SK-N-SH treated with all-trans-retinoic acid at 6 μM for 48 hours (cell line): Measurements from ENCODE around the gene CHCT1.
"Not testable (repeated sequence)": the region's sequence is repeated elsewhere in the genome, so short reads cannot be mapped to it uniquely, and the experiment has no call there.

Experiments
- ATAC-seq: fragments of 200-7000 bp; cut with Tn5 transposase; 3 replicates; pipeline ENCODE4 v1.9.1; 2020; ENCODE audit warnings: mild to moderate bottlenecking, moderate library complexity
- ARNTL ChIP-seq: fragments of 450-650 bp; formaldehyde crosslinking; IDR thresholded peaks from 2 replicates; pipeline ENCODE4 v1.5.0; 2020; ENCODE audit warnings: low read depth, mild to moderate bottlenecking, moderate library complexity, borderline replicate concordance
- CSDC2 ChIP-seq: fragments of 250-450 bp; sonication (Bioruptor Pico); IDR thresholded peaks from 2 replicates; pipeline ENCODE4 v1.5.0; 2020; ENCODE audit warnings: mild to moderate bottlenecking, moderate library complexity
- GLIS3 ChIP-seq: fragments of 250-450 bp; sonication (Bioruptor Pico); IDR thresholded peaks from 2 replicates; pipeline ENCODE4 v1.5.0; 2020; ENCODE audit warnings: mild to moderate bottlenecking, moderate library complexity
- OSR1 ChIP-seq: fragments of 250-450 bp; sonication (Bioruptor Pico); IDR thresholded peaks from 2 replicates; pipeline ENCODE4 v1.8.0; 2022; ENCODE audit warnings: moderate library complexity, mild to moderate bottlenecking, inconsistent platforms
- POU6F1 ChIP-seq: fragments of 250-450 bp; sonication (Bioruptor Pico); IDR thresholded peaks from 2 replicates; pipeline ENCODE4 v1.8.0; 2021; ENCODE audit warnings: low read depth, mild to moderate bottlenecking, moderate library complexity, borderline replicate concordance
- PPARA ChIP-seq: fragments of 250-450 bp; sonication (Bioruptor Pico); IDR thresholded peaks from 2 replicates; pipeline ENCODE4 v1.5.0; 2020; ENCODE audit warnings: mild to moderate bottlenecking, borderline replicate concordance
- RARB ChIP-seq: fragments of 250-450 bp; sonication (Bioruptor Pico); IDR thresholded peaks from 2 replicates; pipeline ENCODE4 v1.8.0; 2021; ENCODE audit warnings: mild to moderate bottlenecking, moderate library complexity
- SNAI2 ChIP-seq: fragments of 250-450 bp; sonication (Bioruptor Pico); IDR thresholded peaks from 2 replicates; pipeline ENCODE4 v1.5.0; 2020; ENCODE audit warnings: mild to moderate bottlenecking, moderate library complexity
- TCF4 ChIP-seq: fragments of 250-450 bp; sonication (Bioruptor Pico); IDR thresholded peaks from 2 replicates; pipeline ENCODE4 v1.8.0; 2021; ENCODE audit warnings: mild to moderate bottlenecking, moderate library complexity, borderline replicate concordance
- TOX ChIP-seq: fragments of 250-450 bp; sonication (Bioruptor Pico); IDR thresholded peaks from 2 replicates; pipeline ENCODE4 v1.8.0; 2021; ENCODE audit warnings: mild to moderate bottlenecking, moderate library complexity, borderline replicate concordance
- ZC3H10 ChIP-seq: fragments of 250-450 bp; sonication (Bioruptor Pico); IDR thresholded peaks from 2 replicates; pipeline ENCODE4 v1.5.1; 2021; ENCODE audit warnings: mild to moderate bottlenecking, moderate library complexity
- ZFP3 ChIP-seq: fragments of 250-450 bp; sonication (Bioruptor Pico); IDR thresholded peaks from 2 replicates; pipeline ENCODE4 v1.5.0; 2020; ENCODE audit warnings: mild to moderate bottlenecking, moderate library complexity
- ZFP30 ChIP-seq: fragments of 450-650 bp; formaldehyde crosslinking; IDR thresholded peaks from 2 replicates; pipeline ENCODE4 v1.5.0; 2022; ENCODE audit warnings: mild to moderate bottlenecking, moderate library complexity
- ZNF565 ChIP-seq: fragments of 450-650 bp; formaldehyde crosslinking; conservative IDR thresholded peaks from 2 replicates; pipeline ENCODE4 v1.5.0; 2020; ENCODE audit warnings: low read depth, mild to moderate bottlenecking, moderate library complexity
- ZNF8 ChIP-seq: fragments of 450-650 bp; formaldehyde crosslinking; IDR thresholded peaks from 2 replicates; pipeline ENCODE4 v1.5.0; 2020; ENCODE audit warnings: mild to moderate bottlenecking, moderate library complexity
- TF ChIP-seq, protein P1 (sequence below): fragments of 250-450 bp; sonication (Bioruptor Pico); IDR thresholded peaks from 2 replicates; pipeline ENCODE4 v1.5.0; 2020; ENCODE audit warnings: mild to moderate bottlenecking, moderate library complexity
- TF ChIP-seq, protein P2 (sequence below): fragments of 250-450 bp; sonication (Bioruptor Pico); IDR thresholded peaks from 2 replicates; pipeline ENCODE4 v1.5.1; 2021; ENCODE audit warnings: mild to moderate bottlenecking, moderate library complexity
- TF ChIP-seq, protein P3 (sequence below): fragments of 250-450 bp; sonication (Bioruptor Pico); IDR thresholded peaks from 2 replicates; pipeline ENCODE4 v1.5.1; 2020; ENCODE audit warnings: low read depth, mild to moderate bottlenecking, moderate library complexity

CHCT1 gene

DNA sequence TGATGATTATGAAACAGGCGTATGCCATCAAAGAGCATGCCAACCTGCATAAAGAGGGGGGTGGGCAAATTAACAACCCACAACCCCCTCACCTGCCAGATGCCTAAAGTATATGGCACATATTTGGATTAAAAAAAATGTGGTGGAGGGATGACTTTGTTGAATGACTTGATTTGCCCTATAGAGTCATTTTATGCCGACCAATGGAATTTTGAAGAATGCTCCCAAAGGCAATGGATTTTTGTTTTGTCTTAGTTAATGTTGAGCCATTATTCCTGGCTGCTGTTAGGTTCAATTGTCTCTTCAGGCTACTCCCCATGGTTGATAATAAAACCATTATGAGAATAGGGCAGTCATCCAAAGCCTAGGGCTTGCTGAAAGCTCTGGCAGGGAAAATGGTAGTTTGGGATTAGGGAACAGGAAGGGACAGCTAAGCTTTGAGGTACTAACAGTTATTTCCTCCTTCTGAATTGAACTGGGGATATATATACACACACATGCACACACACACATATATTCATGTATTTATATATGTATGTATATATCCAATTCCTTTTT, 5.8 kb upstream of the CHCT1 start (continued):
- no peak for TF ChIP-seq POU6F1 (CRISPR knock-in tag)
- no peak for TF ChIP-seq ZFP30 (CRISPR knock-in tag)
- TF ChIP-seq PPARA (CRISPR knock-in tag) = no peak
- no peak for TF ChIP-seq CSDC2

DNA sequence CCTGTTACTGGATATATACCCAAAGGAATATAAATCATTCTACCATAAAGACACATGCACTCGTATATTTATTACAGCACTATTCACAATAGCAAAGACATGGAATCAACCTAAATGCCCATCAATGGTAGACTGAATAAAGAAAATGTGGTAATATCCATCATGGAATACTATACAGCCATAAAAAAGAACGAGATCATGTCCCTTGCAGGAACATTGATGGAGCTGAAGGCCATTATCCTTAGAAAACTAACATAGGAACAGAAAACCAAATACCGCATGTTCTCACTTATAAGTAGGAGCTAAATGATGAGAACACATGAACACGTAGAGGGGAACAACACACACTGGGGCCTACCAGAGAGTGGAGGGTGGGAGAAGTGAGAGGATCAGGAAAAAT, 3.3 kb upstream of the CHCT1 start:
- ATAC-seq = not testable (repeated sequence)

GRCh38 chr17:60419875-60420274, 2.4 kb upstream of the CHCT1 start:
- ATAC-seq = not testable (repeated sequence)

DNA sequence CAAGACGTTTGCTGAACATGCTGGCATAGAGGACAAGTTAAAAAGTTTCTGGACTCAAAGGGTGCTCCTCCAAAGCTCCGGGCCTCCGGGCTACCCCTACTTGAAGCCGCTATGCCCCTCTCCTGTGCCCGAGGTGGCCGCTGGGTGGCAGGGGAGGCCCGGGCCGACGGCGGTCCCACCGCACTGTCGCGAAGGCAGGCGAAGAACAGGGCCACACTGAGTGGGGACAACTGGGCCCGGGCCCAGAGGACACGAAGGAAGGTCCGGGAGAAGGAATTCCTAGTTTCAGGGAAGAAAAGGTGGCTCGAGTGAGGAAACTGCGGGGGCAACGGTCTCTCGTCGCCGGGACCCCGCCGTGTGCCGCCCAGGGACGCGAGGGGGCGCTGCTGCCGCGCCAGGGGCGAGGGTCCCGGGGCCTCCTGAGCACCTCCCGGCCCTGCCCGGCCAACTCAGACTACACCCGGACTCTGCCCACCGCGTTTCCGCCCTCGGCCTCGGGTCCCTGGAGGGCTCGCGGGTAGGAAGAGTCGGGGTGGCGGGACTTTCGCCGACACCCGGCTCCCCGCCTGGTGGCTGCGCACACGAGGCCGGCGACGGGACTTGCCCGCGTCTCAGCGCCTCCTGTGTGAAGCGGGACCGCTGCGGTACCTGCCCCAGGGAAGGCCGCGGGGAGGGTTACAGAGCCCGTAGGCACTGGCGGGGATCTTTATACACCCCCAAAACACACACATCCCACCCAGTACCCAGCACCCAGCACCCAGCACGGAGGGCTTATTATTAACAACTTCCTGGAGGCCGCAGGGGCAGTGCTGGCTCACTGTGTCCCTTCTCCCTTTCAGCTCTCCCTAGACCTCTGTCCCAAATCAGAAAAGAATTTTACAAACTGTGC, 772 bp upstream of the CHCT1 start:
- TF ChIP-seq, protein P1, sequence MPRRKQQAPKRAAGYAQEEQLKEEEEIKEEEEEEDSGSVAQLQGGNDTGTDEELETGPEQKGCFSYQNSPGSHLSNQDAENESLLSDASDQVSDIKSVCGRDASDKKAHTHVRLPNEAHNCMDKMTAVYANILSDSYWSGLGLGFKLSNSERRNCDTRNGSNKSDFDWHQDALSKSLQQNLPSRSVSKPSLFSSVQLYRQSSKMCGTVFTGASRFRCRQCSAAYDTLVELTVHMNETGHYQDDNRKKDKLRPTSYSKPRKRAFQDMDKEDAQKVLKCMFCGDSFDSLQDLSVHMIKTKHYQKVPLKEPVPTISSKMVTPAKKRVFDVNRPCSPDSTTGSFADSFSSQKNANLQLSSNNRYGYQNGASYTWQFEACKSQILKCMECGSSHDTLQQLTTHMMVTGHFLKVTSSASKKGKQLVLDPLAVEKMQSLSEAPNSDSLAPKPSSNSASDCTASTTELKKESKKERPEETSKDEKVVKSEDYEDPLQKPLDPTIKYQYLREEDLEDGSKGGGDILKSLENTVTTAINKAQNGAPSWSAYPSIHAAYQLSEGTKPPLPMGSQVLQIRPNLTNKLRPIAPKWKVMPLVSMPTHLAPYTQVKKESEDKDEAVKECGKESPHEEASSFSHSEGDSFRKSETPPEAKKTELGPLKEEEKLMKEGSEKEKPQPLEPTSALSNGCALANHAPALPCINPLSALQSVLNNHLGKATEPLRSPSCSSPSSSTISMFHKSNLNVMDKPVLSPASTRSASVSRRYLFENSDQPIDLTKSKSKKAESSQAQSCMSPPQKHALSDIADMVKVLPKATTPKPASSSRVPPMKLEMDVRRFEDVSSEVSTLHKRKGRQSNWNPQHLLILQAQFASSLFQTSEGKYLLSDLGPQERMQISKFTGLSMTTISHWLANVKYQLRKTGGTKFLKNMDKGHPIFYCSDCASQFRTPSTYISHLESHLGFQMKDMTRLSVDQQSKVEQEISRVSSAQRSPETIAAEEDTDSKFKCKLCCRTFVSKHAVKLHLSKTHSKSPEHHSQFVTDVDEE = no peak
- TF ChIP-seq ZNF8 (CRISPR knock-in tag) (no peak), GLIS3 (no peak), RARB (no peak), SNAI2 (CRISPR knock-in tag) (no peak), TCF4 (no peak)
- TF ChIP-seq, protein P2, sequence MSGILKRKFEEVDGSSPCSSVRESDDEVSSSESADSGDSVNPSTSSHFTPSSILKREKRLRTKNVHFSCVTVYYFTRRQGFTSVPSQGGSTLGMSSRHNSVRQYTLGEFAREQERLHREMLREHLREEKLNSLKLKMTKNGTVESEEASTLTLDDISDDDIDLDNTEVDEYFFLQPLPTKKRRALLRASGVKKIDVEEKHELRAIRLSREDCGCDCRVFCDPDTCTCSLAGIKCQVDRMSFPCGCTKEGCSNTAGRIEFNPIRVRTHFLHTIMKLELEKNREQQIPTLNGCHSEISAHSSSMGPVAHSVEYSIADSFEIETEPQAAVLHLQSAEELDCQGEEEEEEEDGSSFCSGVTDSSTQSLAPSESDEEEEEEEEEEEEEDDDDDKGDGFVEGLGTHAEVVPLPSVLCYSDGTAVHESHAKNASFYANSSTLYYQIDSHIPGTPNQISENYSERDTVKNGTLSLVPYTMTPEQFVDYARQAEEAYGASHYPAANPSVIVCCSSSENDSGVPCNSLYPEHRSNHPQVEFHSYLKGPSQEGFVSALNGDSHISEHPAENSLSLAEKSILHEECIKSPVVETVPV (CRISPR knock-in tag) = no peak
- ATAC-seq = peak; percentile 99

- no peak for TF ChIP-seq PPARA (CRISPR knock-in tag)
- TF ChIP-seq TOX (CRISPR knock-in tag) = no peak
- no peak for TF ChIP-seq ZFP30 (CRISPR knock-in tag)
- TF ChIP-seq ZNF565 (CRISPR knock-in tag) = no peak
- no peak for TF ChIP-seq ZFP3 (CRISPR knock-in tag)
- TF ChIP-seq, all 23 proteins: peak for 0
- ATAC-seq = no peak
Observed at GRCh38 chr17:60423865-60424264, 1.6 kb downstream of the CHCT1 start.

DNA sequence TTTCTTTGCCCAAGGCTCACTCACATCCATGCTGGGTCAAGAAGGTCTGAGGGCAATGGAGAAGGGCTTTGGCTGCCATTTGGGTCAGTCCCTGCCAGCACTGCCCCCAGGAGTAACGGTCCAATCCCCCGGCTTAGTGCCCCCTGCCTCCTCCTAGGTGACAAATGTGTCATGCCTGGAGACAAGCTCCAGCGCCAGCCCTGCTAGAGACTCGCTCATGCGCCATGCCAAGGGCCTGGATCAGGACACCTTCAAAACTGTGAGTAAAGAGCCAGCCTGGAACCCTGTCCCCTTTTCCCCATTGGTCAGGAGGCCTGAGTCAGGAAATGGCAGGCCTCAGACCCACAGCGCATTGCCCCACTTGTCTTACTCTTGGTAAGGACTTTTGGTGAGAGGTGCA, 3.3 kb downstream of the CHCT1 start:
- no peak for TF ChIP-seq ZNF8 (CRISPR knock-in tag)
- TF ChIP-seq CSDC2 = no peak
- no peak for ATAC-seq

DNA sequence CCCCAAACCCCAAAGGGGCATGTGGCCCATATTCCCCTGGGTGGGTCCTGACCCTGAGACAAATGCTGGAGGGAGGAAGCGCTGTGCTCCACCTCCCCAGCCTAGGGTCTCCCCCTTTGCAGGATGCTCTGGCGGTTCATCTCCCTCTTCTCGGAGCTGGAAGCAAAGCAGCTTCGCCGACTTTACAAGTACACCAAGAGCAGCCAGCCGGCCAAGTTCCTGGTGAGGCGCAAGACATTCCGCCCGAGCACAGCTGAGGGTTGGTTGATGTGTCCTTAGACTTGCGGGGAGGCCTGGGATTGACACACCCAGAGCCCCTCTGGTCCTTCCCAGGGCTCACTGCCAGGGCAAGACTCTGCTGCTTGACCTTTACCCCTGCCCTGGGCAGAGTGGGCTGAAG, 4.3 kb downstream of the CHCT1 start:
- ATAC-seq = no peak
- TF ChIP-seq ZC3H10 (CRISPR knock-in tag) (no peak), ARNTL (CRISPR knock-in tag) (no peak), POU6F1 (CRISPR knock-in tag) (no peak), ZNF8 (CRISPR knock-in tag) (no peak), ZNF565 (CRISPR knock-in tag) (no peak), TCF4 (no peak), RARB (no peak), OSR1 (no peak)
- TF ChIP-seq, protein P3, sequence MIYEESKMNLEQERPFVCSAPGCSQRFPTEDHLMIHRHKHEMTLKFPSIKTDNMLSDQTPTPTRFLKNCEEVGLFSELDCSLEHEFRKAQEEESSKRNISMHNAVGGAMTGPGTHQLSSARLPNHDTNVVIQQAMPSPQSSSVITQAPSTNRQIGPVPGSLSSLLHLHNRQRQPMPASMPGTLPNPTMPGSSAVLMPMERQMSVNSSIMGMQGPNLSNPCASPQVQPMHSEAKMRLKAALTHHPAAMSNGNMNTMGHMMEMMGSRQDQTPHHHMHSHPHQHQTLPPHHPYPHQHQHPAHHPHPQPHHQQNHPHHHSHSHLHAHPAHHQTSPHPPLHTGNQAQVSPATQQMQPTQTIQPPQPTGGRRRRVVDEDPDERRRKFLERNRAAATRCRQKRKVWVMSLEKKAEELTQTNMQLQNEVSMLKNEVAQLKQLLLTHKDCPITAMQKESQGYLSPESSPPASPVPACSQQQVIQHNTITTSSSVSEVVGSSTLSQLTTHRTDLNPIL (CRISPR knock-in tag) = no peak
- TF ChIP-seq, protein P1 = no peak
